Dedifferentiated amniotic fluid mesenchymal stem cell (primary cell): ENCODE data around the gene HOXB7.

Experiments used
- DNase-seq: peaks from one replicate; pipeline ENCODE4 v3.0.0-alpha.2; 2016; ENCODE audit errors: extremely low spot score

HOXB7 gene

GRCh38 chr17:48579471-48579759 is 31.4 kb downstream of the HOXB7 start:
- no peak for DNase-seq

GRCh38 chr17:48578616-48579470 is 32.0 kb downstream of the HOXB7 start:
- no peak for DNase-seq

DNA sequence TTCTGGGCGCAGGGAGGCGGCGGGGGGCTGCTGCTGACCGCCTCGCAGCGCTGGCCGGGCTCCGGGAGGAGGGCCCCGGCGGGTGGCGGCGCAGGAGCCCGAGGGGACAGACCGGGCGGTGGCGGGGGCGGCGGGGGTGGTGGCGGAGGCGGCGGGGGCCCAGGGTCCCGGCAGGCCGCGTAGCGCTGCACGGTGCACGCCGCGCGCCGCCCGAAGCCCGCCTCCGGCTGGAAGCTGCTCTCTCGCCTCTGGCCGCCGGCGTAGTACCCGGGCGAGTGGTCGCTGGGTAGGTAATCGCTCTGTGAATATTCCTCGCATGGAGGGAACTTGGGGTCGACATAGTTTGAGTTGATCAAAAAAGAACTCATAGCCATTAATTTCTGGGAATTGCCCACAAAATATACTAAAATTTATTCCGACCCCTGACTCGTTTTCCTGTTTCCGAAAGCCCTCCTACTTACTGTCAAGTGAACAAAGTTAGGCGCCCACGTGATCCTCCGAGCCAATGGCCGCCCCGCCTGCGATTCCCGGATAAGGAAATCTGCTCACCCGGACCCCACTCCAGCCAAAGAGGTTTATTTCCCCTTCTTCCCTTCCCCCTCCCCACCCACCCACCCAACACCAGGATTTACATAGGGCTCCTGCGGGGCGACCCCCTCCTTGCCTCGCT is 32.7 kb downstream of the HOXB7 start, which contains the start of gene HOXB4:
HOXB4 (minus strand) TSS at position 405 of the 670 bp plus-strand sequence; CDS start at position 374, 31 bp downstream.
- DNase-seq = no peak

DNA sequence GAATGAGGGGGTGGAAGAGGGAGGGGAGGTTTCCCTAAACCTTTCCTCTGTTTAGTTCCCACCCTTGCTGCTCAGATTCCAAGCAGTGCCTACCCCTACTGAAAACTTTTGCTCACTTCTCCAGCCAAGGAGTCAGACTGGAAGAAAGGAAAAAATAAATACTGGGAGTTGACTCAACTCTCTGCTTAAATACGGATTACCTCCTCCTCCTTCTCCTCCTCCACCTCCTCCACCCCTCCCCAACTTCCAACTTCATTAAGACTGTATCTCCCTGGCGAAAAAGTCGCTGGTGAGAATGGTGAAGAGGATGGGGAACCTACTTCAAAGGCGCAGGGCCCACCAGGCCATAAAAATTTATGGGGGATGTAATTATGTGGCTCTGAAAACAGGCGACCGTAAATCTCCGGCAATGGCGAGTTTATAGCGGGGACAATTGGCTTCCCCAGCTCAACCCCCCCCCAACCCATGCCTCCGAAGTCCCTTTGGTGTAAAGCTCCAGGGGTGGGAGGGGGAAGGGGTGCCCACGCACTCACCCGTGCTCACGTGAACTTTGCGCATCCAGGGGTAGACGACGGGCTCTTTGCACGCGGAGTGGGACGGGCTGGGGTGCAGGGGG is 33.4 kb downstream of the HOXB7 start:
- DNase-seq = no peak

DNA sequence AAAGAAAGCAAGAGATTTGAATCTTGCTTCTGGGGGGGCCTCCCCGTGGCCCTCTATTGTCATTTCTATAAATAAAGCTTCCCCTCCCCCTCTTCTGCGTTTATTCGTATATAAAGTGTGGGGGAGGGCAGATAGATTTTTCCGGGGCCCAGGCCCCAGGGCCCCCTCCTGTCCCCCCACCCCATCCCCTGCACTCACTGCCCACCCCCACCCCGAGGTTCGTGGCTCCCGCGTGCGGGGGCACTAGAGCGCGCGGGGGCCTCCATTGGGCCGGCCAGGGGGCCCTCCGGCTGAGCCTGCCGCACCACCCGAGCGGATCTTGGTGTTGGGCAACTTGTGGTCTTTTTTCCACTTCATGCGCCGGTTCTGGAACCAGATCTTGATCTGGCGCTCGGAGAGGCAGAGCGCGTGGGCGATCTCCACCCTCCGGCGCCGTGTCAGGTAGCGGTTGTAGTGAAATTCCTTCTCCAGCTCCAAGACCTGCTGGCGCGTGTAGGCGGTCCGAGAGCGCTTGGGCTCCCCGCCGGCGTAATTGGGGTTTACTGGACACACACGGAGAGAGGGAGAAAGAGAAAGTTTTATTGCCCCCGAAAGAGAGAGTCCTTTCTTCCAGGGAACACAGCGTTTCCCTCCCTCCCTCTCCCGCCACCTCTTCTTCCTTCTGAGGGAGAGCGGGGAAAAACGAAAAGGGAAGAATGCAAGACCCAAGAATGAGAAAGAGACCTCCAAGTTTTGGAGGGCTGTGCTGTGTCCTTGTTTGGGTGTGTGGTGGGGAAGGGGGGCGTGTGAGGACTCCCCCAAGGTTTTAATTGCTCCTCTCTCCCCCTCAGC is 34.1 kb downstream of the HOXB7 start:
- DNase-seq = no peak

DNA sequence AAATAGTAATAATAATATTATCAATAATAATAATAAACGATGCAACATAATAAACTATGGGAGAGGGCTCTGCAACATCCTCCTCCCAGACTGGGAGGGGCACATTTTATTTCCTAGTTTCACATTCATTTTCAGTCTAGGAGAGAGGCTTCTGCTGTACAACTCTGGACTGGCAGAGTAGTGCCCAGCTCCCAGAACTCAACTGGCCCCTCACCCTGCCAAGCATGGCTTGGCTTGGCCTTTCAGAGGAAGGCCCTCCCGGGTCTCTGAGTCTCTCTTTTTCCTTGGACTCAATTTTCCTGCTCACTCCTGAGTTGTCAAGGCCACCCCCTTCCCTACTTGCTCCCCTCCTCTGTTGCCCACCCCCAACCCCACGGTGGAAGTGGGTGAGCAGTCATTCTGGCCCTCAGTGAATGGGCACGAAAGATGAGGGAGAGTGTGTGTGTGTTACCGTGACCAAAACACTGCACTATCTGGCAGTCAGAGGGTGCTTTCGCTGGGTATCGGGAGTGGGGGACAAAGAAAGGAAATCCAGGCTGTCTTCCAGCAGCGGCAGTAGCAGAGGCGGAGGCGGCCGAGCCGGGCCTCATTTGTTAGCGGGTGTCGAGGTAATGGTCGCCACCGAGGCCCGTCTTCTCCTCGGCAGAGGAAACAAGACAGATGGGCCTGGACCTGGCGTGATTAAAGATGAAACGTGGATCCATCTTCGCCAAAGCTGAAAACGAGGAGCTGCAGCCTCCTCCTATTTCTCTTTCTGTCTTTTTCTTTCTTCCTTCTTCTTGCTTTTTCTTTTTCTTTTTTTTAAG is 34.9 kb downstream of the HOXB7 start:
- no peak for DNase-seq

GRCh38 chr17:48575066-48575582 is 35.7 kb downstream of the HOXB7 start:
- DNase-seq = no peak

DNA sequence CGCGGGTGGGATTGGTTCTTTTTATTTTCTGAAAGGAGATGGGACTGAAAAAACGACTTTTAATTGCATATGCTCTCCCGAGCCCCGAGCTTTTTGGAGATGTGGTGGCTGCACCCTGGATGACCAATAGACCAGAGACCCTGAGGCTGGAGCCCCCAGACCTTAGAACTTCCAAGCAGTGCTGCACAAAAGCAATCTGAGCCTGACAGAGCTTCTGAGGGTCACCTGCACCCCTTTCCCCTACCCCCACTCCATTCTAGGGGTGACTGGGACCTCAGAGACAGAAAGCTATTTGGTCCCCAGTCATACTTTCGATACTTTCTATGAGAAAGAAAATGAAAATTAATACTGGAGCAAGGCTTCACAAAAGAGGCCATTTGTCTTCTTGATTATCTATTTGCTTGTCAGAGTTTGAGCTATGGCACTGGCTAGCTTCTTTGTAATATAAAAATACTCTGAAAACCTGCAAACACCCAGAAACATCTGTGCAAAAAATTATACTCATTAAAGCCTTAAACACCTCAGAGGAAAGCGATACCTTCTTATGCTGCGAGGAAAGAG is 36.2 kb downstream of the HOXB7 start:
- no peak for DNase-seq

DNA sequence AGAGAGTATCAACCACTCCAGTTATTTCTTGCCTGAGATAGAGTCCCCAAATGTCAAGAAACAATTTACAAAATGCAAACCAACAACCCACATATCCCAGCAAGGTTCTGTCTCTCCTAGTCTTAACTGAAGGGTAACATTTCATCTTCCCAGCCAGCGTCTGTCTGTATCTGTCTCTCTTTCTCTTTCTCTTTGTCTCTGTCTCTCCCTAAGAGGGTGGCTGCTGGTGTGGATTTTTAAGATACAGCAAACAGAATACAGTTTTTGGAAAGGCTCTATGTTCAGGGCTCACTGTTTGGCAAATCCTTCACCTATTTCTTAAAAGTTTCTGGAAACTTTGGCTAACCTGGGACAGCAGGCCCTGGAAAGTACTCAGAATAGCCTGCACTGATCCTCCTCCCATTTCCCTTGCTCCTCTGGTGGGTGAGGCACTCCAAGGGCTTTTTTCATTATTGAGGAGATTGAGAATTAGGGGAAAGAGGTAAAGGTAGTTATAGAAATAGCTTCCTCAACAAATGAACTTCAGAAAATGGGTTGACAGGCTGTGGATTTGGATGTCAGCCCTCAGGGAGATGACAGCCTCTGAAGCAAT is 38.9 kb downstream of the HOXB7 start:
- DNase-seq = no peak

GRCh38 chr17:48571024-48571818 is 39.6 kb downstream of the HOXB7 start:
- DNase-seq = no peak

DNA sequence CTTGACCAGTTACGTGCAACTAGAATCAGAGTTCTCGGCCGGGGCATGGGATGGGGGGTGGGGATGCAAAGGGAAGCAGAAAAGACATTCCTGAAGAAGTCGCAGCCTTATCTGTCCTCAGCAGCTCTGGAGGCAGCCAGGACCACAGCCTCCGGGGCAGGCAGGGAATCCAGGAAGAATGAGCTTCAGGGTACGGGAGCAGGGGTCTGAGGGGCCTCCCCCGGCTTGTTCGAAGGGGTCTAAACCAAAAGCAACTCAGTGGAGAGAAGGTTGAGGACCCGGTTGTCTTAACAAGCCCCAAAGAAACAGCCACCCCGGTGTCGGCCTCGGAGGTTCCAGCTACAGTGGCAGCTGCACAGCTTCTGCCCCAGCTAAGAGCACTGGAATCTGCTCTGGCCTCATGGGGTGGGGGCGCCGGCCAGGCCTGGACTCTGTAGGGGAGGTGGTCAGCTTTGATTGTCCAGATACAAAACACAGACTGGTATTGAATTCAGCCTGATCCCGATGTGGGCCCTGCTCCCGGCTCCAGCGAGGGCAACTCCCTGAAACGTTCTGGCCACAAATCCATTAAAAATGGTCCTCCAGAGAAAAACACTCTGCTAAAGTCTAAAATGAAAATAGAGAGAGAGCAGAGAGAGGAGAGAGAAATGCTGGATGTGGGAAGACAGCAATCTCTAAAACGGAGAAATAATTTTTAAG is 40.3 kb downstream of the HOXB7 start:
- DNase-seq = no peak

- no peak for DNase-seq
Observed at GRCh38 chr17:48569674-48570324, 41.0 kb downstream of the HOXB7 start.

GRCh38 chr17:48569240-48569582 is 41.6 kb downstream of the HOXB7 start:
- DNase-seq = no peak

DNA sequence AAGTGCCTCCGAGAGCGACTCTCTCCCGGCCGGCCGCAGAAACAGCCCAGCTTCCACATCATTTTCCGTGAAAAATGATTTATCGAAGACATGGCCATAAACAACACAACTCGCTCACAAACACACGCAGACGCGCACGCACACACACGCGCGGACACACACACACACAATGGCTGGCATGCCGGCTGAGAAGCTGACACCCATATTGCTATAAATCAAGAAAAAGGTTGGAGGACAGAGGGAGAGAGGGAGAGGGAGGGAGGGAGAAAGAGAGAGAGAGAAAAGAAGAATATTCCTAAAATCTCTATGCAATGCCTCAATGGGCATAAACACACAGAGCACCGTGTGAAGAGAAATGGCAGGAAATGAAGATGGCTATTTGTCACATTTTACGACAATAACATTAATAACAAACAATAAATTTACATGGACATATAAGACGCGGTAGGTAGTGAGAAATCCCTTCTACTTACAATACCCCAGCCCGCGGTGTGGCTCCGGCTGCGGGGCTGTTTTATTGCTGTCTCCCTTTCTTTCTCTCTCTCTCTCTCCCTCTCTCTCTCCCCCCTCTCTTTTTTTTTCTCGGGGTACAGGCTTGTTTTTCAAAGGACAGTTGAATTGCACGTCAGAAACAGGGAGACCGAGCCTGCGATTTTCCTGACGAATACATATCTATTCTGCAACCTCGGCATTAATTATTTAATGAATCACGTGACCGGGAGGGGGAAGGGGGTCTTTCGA is 42.1 kb downstream of the HOXB7 start:
- no peak for DNase-seq

GRCh38 chr17:48567646-48568354 is 43.0 kb downstream of the HOXB7 start:
- DNase-seq = no peak

GRCh38 chr17:48567209-48567608 is 43.6 kb downstream of the HOXB7 start:
- DNase-seq = no peak

- no peak for DNase-seq
Observed at GRCh38 chr17:48566717-48567116, 44.1 kb downstream of the HOXB7 start.
